Measurements from ENCODE around the gene NR1D1.

NR1D1 gene

DNA sequence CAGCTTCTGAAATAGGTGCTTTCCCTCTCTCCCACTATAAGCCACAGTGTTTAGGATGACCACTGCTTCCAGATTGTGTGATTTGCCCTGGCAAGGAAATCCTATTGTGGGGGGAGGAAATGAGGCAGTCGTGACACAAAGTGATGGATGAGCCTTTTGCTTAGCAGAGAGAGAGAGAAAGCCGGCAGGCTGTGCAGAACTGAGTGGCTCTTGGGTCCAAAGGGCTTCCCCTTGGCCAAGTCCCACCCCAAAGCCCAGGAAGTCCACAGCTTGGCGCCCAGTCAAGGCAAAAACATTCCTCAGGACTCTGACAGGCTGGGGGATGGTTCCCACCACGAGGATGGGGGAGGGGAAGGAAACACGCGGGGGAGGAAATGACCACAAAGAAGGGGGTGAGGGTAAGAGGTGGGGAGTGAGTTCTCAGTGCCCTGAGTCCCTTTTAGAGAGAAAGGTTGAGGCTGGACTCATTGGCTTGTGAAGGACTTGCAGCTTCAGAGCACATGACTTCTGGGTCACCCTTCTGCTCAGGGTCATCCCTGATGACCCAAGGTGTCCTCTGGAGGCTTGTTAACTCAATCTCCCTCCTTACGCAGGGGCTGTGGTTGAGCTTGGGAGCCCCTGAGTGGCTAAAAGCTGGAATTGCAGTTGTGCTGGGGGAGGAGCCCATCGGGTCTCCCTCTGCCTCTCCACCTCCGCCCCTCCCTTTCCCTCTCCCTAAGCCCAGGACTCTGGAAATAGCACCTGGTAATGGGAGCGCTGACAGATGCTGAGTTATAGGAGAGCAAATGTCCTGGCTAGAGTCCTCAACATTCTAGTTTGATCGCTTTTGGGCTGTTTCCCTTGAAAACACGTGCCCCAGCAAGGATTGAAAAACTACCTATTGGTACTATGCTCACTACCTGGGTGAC lies 11.1 kb upstream of the NR1D1 start:
- DNase-seq, result no peak

DNA sequence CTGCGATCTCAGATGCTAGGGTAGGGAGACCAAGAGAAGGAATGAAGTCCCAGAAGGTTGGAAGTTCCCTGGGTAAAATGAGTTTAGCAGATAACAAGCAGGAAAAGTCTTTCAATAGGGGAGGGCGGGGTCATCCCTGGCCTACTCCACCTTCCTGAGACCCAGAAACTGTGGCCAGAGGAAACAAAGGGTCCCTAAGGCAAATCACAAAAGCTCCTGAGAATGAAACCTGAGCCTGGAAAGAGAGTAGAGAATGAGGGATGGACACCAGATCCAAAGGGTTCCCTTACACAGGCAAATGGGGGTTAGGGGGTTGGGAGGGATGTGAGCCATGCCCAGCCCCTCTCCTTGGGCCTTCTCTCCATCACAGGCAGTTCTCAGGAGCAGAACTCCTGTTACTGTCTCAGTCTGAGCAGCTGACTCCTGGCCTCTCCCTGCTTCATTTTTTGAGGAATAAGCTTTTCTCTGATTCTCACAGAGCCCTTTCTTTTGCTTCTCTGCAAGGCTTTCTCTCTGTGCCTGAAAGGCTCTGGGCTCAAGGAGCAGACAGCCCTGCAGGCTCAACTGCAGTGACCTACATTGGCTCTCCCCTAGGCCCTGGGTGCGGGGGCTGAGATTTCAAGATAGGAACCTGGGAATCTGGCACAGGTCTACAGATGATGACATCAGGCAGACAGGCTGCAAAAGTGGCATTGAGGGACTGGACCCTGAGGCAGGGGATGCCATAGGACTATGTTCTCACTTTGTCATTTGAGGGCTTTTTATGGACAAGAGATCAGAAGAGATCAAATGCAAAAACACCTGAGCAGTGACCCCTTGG lies 9.8 kb upstream of the NR1D1 start:
- DNase-seq, result no peak

DNA sequence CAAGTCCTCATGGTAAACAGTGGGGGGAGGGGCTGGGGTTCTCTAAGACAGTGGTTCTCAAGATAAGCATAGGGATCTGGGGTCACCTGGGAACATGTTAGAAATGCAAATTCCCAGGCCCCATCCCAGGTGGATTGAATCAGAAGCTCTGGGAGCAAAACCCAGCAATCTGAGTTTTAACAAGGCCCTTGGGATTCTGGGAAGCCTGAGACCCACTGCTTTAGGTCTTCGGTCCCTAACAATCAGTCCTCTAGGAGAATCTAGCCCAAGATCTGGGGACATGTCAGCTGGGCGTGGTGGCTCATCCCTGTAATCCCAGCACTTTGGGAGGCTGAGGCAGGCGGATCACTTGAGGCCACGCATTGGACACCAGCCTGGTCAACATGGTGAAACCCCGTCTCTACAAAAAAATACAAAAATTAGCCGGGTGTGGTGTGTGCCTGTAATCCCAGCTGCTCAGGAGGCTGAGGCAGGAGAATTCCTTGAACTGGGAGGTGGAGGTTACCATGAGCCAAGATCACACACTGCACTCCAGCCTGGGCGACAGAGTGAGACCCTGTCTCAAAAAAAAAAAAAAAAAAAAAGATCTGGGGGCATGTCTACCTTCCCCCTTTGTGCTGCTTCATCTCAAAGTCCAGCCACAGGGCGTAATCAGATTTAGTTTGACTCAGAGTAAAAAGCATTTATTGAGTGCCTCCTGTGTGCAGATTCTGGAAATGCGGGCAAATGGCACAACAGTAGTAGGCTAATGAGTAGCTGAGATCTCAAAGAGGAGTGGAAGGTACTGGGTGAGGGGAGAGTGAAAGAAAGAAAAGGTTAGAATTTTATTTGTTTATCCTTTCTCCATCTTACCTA lies 8.8 kb upstream of the NR1D1 start:
- DNase-seq, result no peak

DNA sequence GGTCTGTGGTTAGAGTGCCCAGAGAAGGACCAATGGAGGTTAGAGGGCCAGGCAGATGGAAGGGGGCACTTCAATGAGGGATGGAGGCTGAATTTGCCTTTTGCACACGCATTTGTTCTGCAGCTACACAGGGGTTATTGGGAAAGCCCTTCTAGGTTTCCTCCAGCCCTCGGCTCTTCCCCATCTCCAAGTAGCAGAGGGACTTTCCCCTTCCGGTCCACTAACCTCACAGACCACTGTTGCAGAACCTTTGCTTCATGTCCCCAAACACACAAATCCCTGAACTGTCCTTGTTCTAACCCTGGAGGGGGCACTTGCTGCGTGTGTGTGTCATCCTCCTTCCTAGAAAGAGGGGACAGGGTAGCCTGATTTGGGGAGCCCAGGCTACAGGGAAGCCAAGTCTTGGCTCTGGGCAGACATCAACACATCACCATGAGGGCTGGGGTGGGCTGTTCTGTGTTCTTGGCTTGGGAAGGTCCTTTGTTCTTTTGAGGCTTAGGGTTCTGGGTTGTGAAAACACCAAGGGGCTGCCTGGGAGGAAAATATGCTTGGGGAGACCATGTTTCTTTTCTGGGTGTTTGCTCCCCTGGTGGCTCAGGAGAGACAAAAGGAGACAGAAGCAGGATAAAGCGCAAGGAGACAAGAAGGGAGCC lies 7.3 kb upstream of the NR1D1 start:
- DNase-seq, result no peak

DNA sequence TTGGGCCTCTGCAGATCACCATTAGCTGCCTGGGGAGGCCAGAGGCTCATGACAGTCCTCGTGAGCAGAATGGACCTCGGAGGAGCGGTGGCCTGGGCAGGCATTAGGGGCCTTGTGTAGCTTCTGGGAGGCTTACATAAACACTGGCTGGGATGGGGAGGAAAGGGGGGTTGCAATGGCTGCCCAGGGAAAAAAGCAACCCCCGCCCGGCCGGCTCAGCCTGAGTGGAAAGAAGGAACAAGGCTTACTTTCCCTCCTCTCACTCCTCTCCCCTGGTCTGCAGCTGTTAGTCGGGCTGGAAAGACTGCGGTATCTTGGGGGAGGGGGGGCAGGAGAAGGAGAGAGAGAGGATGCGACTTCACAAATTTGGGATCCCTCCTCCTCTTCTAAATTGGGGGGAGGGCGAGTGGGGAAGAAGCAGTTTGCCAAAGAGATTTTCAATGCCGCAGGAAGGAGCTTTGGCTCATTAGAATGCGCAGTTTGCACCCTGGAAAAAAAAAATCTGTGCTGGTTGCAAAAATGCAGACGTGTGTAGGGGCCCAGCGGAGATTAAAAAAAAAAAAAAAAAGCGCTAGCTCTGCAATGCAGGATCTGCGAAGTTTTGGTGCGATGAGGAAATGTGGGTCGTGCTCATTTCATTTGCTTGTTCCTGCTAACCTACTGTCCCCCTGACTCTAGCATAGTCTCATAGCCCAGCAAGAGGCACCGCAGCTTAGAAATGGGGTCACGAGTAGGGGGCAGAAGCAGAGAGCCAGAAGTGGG lies 6.6 kb upstream of the NR1D1 start:
- DNase-seq, result no peak

DNA sequence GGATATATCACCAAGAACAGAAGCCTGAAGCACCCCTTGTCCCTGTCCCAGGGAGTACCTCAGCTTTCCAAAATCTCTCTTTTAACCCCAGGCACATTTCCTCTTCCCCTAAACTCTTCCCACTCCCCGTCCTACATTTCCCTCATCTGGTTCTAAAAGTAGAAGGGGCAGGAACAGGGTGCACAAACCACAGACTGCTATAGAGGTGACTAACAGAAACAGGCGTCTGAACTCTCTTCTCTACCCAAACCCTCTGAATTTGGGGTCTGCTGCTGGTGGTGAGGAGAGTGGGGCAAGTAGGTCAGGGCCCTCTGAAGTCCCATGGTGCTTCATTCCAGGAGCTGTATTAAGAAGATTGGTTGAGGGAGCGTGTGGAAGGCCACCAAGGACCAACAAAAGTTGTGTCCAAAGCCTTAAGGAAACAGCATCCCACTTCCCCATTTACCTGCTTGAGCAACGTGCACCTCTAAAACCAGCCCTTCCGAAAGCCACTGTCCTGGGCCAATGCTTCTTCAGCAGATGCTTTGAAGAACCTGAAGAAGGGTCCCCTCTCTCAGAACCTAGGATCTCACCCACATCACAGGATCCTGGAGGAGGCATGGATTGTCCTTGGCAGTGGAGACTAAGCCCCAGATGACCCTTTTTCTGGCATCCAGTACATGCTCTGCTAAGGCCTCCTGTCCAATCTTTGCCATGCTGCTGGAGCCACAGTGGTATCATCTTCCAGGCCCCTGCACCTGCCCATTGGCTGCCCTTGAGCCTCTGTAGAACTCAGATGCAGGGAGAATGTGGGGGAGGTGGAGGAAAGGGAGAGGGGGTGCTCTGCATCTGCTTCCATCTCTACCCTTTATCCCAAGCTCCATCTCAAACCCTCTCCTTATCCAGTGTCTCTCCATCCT lies 5.7 kb upstream of the NR1D1 start:
- DNase-seq, result no peak

DNA sequence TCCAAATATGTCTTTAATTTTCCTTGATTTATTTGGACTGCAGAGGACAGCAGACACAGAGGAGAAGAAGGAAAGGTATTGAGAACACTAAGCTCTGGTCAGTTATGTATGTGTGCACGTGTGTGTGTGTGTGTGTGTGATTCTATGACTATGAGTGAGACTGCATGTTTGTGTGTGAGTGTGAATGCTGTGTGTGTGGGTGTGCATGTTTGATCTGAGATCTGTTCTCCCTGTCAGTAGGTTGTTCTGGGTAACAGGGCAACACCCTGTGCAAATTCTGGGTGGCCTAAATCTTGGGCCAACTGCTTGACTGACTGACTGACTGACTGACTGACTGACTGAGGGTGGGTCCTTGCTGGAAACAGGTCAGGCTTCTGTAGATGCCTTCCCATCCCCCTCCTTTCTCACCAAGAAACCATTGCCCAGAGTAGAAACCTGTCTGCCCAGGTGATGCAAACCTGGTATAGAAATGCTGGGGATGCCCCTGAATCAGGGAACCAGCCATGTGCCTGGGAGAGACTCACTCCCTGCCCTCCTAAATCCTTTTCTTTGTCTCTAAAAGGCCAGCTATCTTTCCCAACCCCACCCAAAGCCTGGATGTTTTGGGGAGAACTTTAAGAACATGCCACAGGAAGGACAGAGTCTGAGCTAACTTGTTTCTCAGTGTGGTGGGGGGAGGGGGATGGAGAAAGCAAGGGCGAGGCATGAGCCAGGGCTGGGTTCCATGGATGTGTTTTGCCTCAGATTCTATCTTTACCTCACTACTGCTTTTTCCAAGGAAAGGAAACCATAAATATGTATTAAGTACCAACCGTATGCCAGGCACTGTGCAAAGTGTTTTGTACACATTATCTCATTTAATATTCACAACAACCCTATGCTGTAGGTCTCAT lies 4.5 kb upstream of the NR1D1 start:
- DNase-seq, result no peak

DNA sequence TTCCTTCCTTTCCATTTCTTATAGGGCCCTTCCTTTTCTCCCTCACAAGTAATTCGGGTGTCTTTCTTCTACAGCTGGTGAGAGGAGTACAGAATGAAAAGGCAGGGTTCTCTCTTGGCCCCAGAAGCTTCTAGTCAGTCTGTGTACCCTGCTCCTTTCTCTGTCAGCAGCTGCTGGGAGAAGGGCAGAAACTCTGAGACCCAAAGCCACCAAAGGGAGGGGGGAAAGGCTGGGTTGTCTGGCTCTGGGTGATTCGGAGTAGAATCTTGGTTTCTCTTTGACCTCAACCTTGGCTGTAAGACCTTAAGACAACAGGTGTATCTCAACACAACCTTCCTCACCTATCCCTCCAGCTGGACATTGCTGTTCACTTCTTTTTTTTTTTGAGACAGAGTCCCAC lies 3.3 kb upstream of the NR1D1 start:
- no peak for DNase-seq

DNA sequence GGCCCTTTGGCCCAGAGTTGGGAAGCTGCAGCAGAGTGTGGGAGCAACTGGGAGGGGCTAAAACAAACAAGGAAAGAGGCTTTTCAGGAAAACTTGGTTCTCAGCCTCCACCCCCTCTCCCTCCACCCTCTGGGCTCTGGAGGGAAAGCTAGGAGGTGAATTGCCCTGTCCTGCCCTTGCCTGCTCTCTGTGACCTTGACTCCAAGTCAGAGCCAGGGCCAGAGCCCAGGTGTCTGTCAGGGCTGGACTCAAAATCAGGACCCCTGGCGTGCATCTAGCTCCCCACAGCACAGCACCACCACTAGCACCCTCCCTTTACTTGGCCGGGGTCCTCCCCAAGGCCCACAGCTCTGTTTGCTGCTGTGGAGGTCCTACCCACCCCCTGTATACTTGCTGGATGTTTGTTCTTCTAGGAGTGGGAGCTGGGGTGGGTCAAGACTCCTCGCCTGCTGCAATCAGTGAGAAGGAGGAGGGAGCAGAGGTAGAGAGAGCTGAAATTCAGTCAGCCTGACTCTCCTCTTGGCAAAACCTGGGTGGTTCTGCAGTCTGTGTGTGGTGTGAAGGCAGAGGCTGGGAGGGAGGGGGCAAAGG lies 2.8 kb upstream of the NR1D1 start:
- DNase-seq, result no peak

DNA sequence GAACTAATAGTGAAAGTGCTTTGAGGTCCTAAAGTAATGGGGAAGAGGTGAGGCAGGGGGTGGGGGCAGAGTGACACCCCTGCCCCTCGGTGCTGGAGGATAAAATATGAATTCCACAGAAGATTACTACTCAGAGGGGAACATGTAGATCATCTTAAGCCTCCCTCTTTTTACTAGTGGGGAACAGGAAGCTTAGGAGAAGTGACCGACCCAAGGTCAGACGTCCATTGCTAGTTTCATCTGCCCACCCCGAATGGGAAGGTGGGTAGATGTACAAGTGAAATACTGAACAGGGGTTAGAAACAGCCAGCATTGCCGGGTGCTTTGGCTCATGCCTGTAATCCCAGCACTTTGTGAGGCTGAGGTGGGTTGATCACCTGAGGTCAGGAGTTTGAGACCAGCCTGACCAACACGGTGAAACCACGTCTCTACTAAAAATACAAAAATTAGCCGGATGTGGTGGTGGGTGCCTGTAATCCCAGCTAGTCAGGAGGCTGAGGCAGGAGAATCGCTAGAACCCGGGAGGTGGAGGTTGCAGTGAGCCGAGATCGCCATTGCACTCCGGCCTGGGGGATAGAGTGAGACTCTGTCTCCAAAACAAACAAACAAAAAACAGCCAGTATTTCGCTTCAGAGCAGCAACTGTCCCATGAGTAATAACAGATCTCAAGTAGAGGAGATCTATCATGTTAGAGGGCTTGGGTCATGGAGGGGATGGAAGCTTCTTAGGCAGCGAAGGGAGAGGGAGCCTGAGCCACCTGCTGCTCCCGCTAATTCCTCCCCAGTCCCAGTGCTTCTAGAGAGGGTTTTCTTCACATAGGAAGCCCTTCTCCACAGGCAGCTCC lies 1.2 kb upstream of the NR1D1 start:
- DNase-seq, result no peak

DNA sequence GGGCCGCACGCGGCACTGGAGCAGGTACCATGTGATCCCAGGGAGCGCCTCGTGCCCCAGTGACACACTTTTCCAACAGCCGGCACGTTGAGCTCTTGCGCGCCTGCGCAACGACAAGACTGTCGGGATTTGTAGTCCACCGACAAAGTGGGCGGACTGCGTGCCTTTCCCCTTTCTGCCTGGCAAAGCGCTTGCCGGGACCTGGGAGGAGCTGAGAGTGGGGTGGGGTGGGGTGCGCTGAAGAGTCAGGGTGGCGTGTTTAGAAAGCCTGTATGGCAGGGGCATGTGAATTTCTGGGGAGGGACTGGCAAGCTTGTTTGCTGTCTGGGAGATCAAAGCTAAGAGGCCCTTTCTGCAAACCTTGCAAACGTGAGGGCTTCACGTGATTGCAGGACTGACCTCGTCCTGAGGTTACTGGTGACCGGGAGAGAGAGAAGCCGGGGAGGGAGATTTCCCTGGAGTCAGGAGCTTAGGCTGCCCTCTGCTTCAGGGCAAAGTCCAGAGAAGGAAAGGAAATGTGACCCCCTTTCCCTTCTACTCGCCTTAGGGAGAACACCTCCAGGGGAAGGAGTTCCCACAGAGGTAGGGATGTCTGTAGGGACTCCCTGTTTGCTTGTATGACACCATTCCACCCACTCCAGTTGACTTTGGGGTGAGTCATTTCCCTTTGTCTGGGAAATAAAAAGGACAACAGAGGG lies 429 bp upstream of the NR1D1 start:
- peak; percentile 74 for DNase-seq

DNA sequence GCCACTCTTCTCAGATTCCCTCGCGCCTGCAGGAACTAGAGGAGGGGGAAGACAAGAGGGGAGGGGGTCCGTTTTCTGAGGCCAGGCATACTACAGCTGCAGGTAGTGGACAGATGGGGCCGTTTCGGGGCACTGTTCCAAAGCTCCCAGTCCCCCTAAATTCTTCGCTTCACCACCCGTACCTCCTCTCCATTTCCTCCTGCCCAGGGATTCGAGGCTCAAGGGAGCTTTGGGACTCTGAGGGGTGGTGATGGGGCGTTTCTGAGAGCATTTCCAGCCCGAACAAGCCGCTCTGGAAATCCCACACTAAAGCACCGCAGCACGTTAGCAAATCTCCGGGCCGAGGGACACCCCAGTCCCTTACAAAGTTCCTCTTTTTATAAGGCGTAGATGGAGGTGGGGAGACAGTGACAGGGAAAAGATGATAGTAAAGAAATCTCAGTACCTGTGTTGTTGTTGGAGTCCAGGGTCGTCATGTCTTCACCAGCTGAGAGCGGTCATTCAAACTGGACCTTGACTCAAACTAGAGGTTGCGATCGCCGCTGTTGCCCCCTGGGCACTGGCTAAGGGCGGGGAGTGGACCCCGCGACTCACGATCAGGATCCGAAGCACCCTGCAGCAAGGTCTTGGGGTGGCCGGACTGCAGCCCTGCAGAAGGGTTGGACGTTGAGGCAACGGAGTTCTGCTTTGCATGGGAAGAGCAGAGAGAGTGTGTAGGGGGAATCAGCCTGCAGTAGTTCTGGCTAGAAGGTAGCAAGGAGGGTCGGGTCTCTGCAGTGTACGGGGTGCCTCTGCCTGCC lies 570 bp downstream of the NR1D1 start:
- no peak for DNase-seq

DNA sequence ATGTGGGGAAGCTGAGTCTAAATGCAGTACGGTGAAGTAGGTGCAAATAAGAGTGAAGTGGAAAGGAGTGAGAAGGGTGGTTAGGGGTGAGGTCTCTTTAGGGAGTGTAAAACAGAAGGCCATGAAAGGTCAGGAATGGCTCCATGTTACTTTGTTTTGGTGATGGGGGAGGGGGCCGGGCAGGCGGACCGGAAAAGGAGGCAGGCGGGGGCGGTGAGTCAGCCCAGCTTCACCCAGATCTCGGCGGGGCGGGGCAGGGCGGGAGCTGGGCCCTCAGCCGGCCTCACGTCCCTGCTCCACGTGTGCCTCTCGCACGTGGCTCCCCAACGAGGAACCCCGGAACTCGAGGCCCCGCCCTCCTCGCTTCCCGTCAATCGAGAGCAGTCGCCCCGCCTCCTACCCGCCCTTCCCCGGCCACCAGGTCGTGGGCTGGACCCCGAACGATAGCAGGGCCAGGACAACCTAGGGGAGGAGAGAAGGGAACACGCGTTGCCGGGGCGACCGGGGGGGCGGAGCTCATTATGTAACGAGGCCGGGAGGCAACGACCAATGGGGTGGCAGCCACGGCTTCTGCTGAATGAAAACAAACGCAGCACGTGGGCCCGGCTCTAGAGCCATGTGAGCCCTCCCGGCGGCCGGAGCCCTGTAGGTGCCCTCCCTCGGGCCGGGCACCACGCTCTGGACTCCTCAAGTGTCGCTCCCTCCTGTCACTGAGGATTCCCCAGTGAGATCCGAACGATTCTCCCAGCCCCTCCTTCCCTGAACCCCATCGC lies 1.4 kb downstream of the NR1D1 start:
- peak; percentile 99 for DNase-seq

DNA sequence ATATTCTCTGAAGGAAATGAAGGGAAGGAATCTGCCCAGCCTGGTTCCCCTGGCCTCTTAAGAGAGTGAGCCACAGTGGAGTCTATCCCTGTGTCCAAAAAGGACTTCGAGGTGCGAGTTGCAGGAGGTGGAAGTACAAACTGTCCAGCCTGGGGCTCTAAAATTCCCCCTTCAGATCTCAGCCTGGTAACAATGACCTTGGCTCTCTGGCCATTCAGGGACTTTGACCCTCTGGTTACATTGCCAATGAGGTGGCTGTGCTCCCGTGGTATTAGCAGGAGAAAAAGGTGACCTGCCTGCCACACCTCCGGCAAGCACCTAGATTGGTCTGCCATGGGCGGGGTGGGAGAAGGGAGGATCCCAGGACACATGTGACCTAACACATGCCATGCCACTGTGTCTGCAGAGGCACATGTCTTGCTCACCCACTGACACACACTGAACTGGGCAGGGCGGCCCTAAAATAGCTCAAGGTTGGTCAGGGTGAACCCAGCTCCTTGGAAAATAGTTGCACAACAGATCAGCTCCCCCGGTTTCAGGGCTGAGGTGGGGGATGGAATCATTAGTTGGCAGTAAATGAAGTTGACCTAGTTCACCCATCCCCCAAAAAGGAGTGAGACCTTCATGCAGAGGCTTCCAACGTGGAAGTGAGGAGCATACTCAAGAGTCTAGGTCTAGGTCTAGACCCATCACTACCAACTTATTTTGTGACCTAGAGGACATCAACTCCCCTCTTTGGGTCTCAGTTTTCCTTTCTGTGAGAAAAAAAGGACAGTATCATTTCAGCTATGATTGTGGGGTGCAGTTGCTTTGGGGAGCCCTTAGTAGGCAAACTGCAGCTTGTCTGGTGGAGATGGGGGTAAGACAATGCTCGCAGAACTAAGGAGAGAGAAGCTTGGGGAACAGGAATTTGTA lies 2.2 kb downstream of the NR1D1 start:
- DNase-seq, result no peak

DNA sequence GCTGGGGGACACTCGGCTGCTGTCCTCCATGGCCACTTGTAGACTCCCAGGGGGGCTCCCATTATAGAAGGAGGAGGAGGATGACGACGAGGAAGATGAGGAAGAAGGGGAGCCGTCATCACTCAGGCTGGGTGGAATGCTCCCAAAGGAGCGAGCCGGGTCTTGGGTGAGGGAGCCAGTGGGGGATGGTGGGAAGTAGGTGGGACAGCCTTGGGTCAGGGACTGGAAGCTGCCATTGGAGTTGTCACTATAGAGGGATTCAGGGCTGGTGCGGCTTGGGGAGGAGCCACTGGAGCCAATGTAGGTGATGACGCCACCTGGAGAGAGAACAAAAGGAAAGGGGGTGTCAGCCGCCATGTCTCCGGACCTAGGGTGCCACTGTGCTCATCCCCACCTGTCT lies 3.3 kb downstream of the NR1D1 start:
- no peak for DNase-seq
